Activated naive CD4-positive, alpha-beta T cell treated with Interleukin-2 at 50 U/mL for 16 hours (primary cell): ENCODE data around the gene GRHL3.

Experiments used
- DNase-seq: peaks from one replicate; pipeline ENCODE4 v3.0.0-alpha.2; 2020

The GRHL3 gene

GRCh38 chr1:24379733-24380315, 60.7 kb downstream of the GRHL3 start:
- no peak for DNase-seq

- DNase-seq = no peak
These were observed 61.4 kb downstream of the GRHL3 start for GRCh38 chr1:24380508-24380907.

- no peak for DNase-seq
These were observed 62.1 kb downstream of the GRHL3 start for GRCh38 chr1:24381256-24381655.

GRCh38 chr1:24382165-24382577, 63.0 kb downstream of the GRHL3 start:
- no peak for DNase-seq

GRCh38 chr1:24383381-24383940, 64.3 kb downstream of the GRHL3 start:
- DNase-seq = no peak

GRCh38 chr1:24384251-24385090, 65.3 kb downstream of the GRHL3 start:
- peak; percentile 63 for DNase-seq

- DNase-seq = peak; percentile 24
These were observed 66.2 kb downstream of the GRHL3 start for GRCh38 chr1:24385160-24385940.

GRCh38 chr1:24386241-24386640, 67.1 kb downstream of the GRHL3 start:
- DNase-seq = no peak

- no peak for DNase-seq
These were observed 67.8 kb downstream of the GRHL3 start for GRCh38 chr1:24386931-24387330.

GRCh38 chr1:24387636-24388175, 68.5 kb downstream of the GRHL3 start:
- DNase-seq = no peak

GRCh38 chr1:24388331-24388885, 69.3 kb downstream of the GRHL3 start:
- no peak for DNase-seq

- no peak for DNase-seq
These were observed 70.1 kb downstream of the GRHL3 start for GRCh38 chr1:24389231-24389678.

- peak; percentile 71 for DNase-seq
These were observed 72.0 kb downstream of the GRHL3 start for GRCh38 chr1:24390924-24391782.

GRCh38 chr1:24391882-24392603, 72.9 kb downstream of the GRHL3 start:
- peak; percentile 73 for DNase-seq

GRCh38 chr1:24392604-24392946, 73.4 kb downstream of the GRHL3 start:
- DNase-seq = no peak

- no peak for DNase-seq
These were observed 74.0 kb downstream of the GRHL3 start for GRCh38 chr1:24392982-24393650.

- DNase-seq = no peak
These were observed 74.7 kb downstream of the GRHL3 start for GRCh38 chr1:24393892-24394291.

GRCh38 chr1:24400065-24400464, 80.9 kb downstream of the GRHL3 start:
- no peak for DNase-seq

GRCh38 chr1:24403806-24404205, 84.6 kb downstream of the GRHL3 start:
- no peak for DNase-seq
